Measurements from ENCODE around the gene FERMT2. TPM values are rescaled to one million over a fixed set of nuclear protein-coding genes. Genes with fewer than 3 reads are reported as not detected.
A peak's percentile ranks its signal among the peaks of the same experiment; 100 is the strongest.

The FERMT2 gene
- total RNA-seq, 1 experiment from 2014 or later, result 40.8 TPM

DNA sequence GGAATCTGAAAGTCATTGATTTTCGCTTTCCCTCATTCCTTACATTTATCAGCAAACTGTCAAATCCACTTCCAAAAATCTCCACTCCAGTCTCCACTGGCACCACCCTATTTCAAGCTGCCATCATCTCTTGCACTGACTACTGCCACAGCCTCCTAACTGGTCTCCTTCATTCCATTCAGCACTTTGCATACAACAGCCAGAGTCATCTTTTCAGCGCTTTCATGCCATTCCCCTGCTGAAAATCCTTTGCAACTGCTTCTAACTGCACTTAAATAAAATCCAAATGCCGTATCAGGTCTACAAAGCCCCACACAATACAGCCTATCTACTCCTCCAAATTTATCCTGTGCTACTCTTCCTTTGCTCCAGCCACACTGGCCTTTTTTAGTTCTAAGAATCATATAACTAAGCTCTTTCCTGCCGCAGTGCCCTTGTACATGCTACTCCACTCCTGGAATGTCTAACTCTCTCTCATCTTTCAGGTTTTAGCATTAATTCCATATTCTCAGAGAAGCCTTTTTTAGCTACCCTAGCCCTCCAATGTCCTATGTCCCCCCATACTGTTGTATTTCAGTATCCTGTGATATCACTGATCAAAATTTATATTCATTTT lies 21.6 kb downstream of the FERMT2 start:
- TF ChIP-seq, protein P1, sequence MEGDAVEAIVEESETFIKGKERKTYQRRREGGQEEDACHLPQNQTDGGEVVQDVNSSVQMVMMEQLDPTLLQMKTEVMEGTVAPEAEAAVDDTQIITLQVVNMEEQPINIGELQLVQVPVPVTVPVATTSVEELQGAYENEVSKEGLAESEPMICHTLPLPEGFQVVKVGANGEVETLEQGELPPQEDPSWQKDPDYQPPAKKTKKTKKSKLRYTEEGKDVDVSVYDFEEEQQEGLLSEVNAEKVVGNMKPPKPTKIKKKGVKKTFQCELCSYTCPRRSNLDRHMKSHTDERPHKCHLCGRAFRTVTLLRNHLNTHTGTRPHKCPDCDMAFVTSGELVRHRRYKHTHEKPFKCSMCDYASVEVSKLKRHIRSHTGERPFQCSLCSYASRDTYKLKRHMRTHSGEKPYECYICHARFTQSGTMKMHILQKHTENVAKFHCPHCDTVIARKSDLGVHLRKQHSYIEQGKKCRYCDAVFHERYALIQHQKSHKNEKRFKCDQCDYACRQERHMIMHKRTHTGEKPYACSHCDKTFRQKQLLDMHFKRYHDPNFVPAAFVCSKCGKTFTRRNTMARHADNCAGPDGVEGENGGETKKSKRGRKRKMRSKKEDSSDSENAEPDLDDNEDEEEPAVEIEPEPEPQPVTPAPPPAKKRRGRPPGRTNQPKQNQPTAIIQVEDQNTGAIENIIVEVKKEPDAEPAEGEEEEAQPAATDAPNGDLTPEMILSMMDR (IDR thresholded peaks at IDR 0.05; ENCODE audit: insufficient read depth in 1 of 2, low read depth in 1 of 2, low read length in 1 of 2, severe bottlenecking in 1 of 2, unreplicated experiment in 1 of 2), result no peak
- no peaks in the 10 kb centered on the region for H3K36me3 ChIP-seq (ENCODE audit: control insufficient read depth, insufficient read depth, low read length)
- H3K4me1 Mint-ChIP-seq (ENCODE audit: low read depth, unreplicated experiment), result peaks cover 6% of the 10 kb centered on the region

DNA sequence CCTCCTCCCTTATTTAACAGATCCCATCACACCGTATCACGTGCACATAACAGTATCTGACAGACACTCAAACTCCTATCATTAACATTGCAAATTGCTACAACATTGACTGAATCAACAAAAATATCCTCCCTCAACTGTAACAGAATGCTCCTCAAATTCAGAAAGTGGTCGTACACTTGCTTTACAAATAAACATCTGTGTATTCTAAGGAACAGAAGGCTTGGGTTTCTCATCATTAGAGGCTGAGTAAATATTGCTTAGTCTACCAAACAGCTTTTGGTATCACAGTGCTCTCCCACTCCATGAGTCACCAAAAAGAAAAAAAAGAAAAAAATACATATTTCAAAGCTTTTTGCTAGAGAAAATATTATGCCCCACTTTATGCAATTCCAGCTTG lies 23.9 kb downstream of the FERMT2 start:
- intact Hi-C loops (cut with micrococcal nuclease; ENCODE audit: unreplicated experiment), result no loop called here
- no peak overlapping the region for H3K4me3 Mint-ChIP-seq (ENCODE audit: unreplicated experiment)
- ChIA-PET POLR2A (interaction anchor here (0.6 kb wide), 1 partner anchor 172 kb away, joined by 4 read pairs; no protein-coding TSS in a partner anchor), CTCF (no interaction called here)
- H3K9me3 ChIP-seq, result no peaks in the 10 kb centered on the region
- H3K4me1 Mint-ChIP-seq (ENCODE audit: low read depth, unreplicated experiment), result peaks cover 6% of the 10 kb centered on the region
- TF ChIP-seq, protein P1 (IDR thresholded peaks at IDR 0.05; ENCODE audit: insufficient read depth in 1 of 2, low read depth in 1 of 2, low read length in 1 of 2, severe bottlenecking in 1 of 2, unreplicated experiment in 1 of 2), result no peak
- BruUV-seq (replicated peaks), result no TSS peak
- no peaks in the 10 kb centered on the region for H3K27me3 ChIP-seq (replicated peaks; ENCODE audit: control insufficient read depth, insufficient read depth, low read length)
- no peaks in the 10 kb centered on the region for H3K27me3 Mint-ChIP-seq (ENCODE audit: insufficient read depth, unreplicated experiment)
- H3K27ac Mint-ChIP-seq (ENCODE audit: unreplicated experiment), result no peak overlapping the region
- H3K9me3 Mint-ChIP-seq (ENCODE audit: unreplicated experiment), result no peaks in the 10 kb centered on the region
- no peaks in the 10 kb centered on the region for H3K36me3 Mint-ChIP-seq (ENCODE audit: insufficient read depth, unreplicated experiment)
- no peak for DNase-seq
- peaks cover 8% of the 10 kb centered on the region for H3K4me1 ChIP-seq
- no peaks in the 10 kb centered on the region for H3K36me3 ChIP-seq (ENCODE audit: control insufficient read depth, insufficient read depth, low read length)
- no peak overlapping the region for H3K4me3 ChIP-seq (ENCODE audit: low read depth, low read length)

More for the DNA sequence above, 21.6 kb downstream of the FERMT2 start:
- intact Hi-C loops (cut with micrococcal nuclease; ENCODE audit: unreplicated experiment), result no loop called here
- BruUV-seq (replicated peaks), result no TSS peak
- CTCF ChIA-PET, result no interaction called here
- Mint-ChIP-seq H3K36me3 (ENCODE audit: insufficient read depth, unreplicated experiment) (no peaks in the 10 kb centered on the region), H3K27ac (ENCODE audit: unreplicated experiment) (no peak overlapping the region), H3K4me3 (ENCODE audit: unreplicated experiment) (no peak overlapping the region), H3K27me3 (ENCODE audit: insufficient read depth, unreplicated experiment) (no peaks in the 10 kb centered on the region), H3K9me3 (ENCODE audit: unreplicated experiment) (no peaks in the 10 kb centered on the region)
- no peaks in the 10 kb centered on the region for H3K27me3 ChIP-seq (replicated peaks; ENCODE audit: control insufficient read depth, insufficient read depth, low read length)
- no peak overlapping the region for H3K4me3 ChIP-seq (ENCODE audit: low read depth, low read length)
- POLR2A ChIA-PET, result no interaction called here
- DNase-seq, result no peak
- H3K9me3 ChIP-seq, result no peaks in the 10 kb centered on the region
- H3K4me1 ChIP-seq, result peaks cover 10% of the 10 kb centered on the region

DNA sequence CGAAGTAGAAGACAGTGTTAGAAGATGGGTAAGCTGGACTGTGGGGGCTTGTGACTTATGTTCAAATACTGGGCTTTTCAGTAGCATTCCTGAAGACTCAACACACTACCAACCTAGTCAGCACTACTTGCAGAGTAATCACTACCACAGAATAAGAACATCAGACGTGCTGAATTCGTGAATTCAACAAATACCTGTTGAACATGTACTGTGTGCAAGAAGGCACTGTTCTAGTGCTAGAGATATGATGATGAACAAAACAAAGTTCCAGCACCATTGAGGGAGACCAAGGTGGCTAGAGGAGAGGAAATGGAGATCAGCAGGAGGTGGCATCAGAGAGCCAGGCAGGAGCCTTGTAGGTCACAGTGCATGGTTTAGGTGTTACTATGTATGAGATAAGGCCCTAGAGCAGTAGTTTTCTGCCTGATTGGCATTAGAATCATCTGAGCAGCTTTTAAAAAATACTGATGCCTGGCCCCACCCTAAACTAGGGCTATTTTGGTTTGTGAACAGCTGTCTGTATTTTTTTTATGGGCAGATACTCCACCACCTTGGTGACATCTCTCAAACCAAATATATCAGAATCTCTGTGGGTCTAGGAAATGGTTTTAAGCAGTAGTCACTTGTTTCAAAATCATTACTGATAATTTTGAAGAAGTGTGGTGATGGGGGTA lies 26.8 kb downstream of the FERMT2 start:
- peak in 1 of 2 experiments; percentile 32 for DNase-seq
- H3K36me3 Mint-ChIP-seq (ENCODE audit: insufficient read depth, unreplicated experiment), result peaks cover 6% of the 10 kb centered on the region
- BruUV-seq (replicated peaks), result no TSS peak
- ChIA-PET POLR2A (no interaction called here), CTCF (no interaction called here)
- Histone ChIP-seq H3K27me3 (replicated peaks; ENCODE audit: control insufficient read depth, insufficient read depth, low read length) (no peaks in the 10 kb centered on the region), H3K36me3 (ENCODE audit: control insufficient read depth, insufficient read depth, low read length) (no peaks in the 10 kb centered on the region), H3K4me3 (ENCODE audit: low read depth, low read length) (no peak overlapping the region), H3K4me1 (peaks cover 22% of the 10 kb centered on the region), H3K9me3 (no peaks in the 10 kb centered on the region)
- intact Hi-C loops (cut with micrococcal nuclease; ENCODE audit: unreplicated experiment), result loop anchor here (1.0 to 5.0 kb wide), 4 partner anchors 27 to 1428 kb away; partner anchors contain the start of gene FERMT2
- no peaks in the 10 kb centered on the region for H3K27me3 Mint-ChIP-seq (ENCODE audit: insufficient read depth, unreplicated experiment)
- no peak overlapping the region for H3K27ac Mint-ChIP-seq (ENCODE audit: unreplicated experiment)
- no peaks in the 10 kb centered on the region for H3K9me3 Mint-ChIP-seq (ENCODE audit: unreplicated experiment)
- TF ChIP-seq, protein P1 (IDR thresholded peaks at IDR 0.05; ENCODE audit: insufficient read depth in 1 of 2, low read depth in 1 of 2, low read length in 1 of 2, severe bottlenecking in 1 of 2, unreplicated experiment in 1 of 2), result peak; percentile 12 to 45
- no peak overlapping the region for H3K4me3 Mint-ChIP-seq (ENCODE audit: unreplicated experiment)
- peaks cover 15% of the 10 kb centered on the region for H3K4me1 Mint-ChIP-seq (ENCODE audit: low read depth, unreplicated experiment)

Measured in Caco-2 (cell line).